Activated CD4-positive, alpha-beta T cell treated with anti-CD3 and anti-CD28 coated beads, Interleukin-2, amount 10 ng/mL, durations not matched to agents 24 days and 14 days (primary cell): Measurements from ENCODE around the gene SGSM2. TPM values are rescaled to one million over a fixed set of nuclear protein-coding genes. Genes with fewer than 3 reads are reported as not detected.

Source experiments
- DNase-seq: peaks from one replicate; pipeline ENCODE4 v3.0.0; 2022
- H3K27ac Mint-ChIP-seq: one replicate; pipeline ENCODE4 v1.8.0; 2022; ENCODE audit warnings: mild to moderate bottlenecking, mixed read lengths
- H3K27me3 Mint-ChIP-seq: one replicate; pipeline ENCODE4 v1.8.0; 2022; ENCODE audit warnings: mixed read lengths
- H3K36me3 Mint-ChIP-seq: one replicate; pipeline ENCODE4 v1.8.0; 2022; ENCODE audit warnings: low read depth, mild to moderate bottlenecking, mixed read lengths
- H3K4me1 Mint-ChIP-seq: one replicate; pipeline ENCODE4 v1.8.0; 2021; ENCODE audit warnings: mixed read lengths
- H3K4me3 Mint-ChIP-seq: one replicate; pipeline ENCODE4 v1.8.0; 2022; ENCODE audit warnings: mild to moderate bottlenecking, moderate library complexity, mixed read lengths
- H3K9me3 Mint-ChIP-seq: one replicate; pipeline ENCODE4 v1.8.0; 2021; ENCODE audit warnings: mixed read lengths
- intact Hi-C: fragments of 100-400 bp; cut with micrococcal nuclease; formaldehyde crosslinking; loops from one replicate; pipeline ENCODE4 v1.15.1; 2023
- total RNA-seq: library from RNA; stranded (reverse); gene quantifications from 2 replicates; pipeline ENCODE4 v1.2.3, GENCODE V29; 2022

The SGSM2 gene
- total RNA-seq, 1 donor from 2014 or later, result 49.7 TPM

- peak overlapping the region; percentile 48 for H3K27ac Mint-ChIP-seq
- peaks cover 33% of the 10 kb centered on the region for H3K4me1 Mint-ChIP-seq
- H3K4me3 Mint-ChIP-seq, result peak overlapping the region; percentile 49
- no peak for DNase-seq
- intact Hi-C loops, result loop anchor here (10.0 kb wide), 1 partner anchor 676 kb away; the partner anchor contains the start of gene TLCD2
- H3K27me3 Mint-ChIP-seq, result no peaks in the 10 kb centered on the region
- no peaks in the 10 kb centered on the region for H3K9me3 Mint-ChIP-seq
- H3K36me3 Mint-ChIP-seq, result peaks cover 28% of the 10 kb centered on the region
These were observed 53.0 kb downstream of the SGSM2 start for GRCh38 chr17:2390199-2390836.

GRCh38 chr17:2391597-2392251, 54.4 kb downstream of the SGSM2 start:
- Mint-ChIP-seq H3K9me3 (no peaks in the 10 kb centered on the region), H3K36me3 (peaks cover 25% of the 10 kb centered on the region), H3K4me1 (peaks cover 39% of the 10 kb centered on the region), H3K4me3 (peak overlapping the region; percentile 91), H3K27ac (peak overlapping the region; percentile 93), H3K27me3 (no peaks in the 10 kb centered on the region)
- intact Hi-C loops, result loop anchor here (1.0 to 10.0 kb wide), 4 partner anchors 9 to 677 kb away; partner anchors contain the start of genes HIC1, SGSM2, TLCD2 and TSR1
- no peak for DNase-seq

- H3K9me3 Mint-ChIP-seq, result no peaks in the 10 kb centered on the region
- peaks cover 21% of the 10 kb centered on the region for H3K36me3 Mint-ChIP-seq
- DNase-seq, result peak; percentile 100
- H3K4me3 Mint-ChIP-seq, result peak overlapping the region; percentile 91
- peak overlapping the region; percentile 93 for H3K27ac Mint-ChIP-seq
- peaks cover 44% of the 10 kb centered on the region for H3K4me1 Mint-ChIP-seq
- no peaks in the 10 kb centered on the region for H3K27me3 Mint-ChIP-seq
- intact Hi-C loops, result loop anchor here (1.0 to 10.0 kb wide), 4 partner anchors 10 to 678 kb away; partner anchors contain the start of genes HIC1, SGSM2, TLCD2 and TSR1
These were observed 55.2 kb downstream of the SGSM2 start for GRCh38 chr17:2392252-2393173.

- H3K4me1 Mint-ChIP-seq, result peaks cover 49% of the 10 kb centered on the region
- H3K27me3 Mint-ChIP-seq, result no peaks in the 10 kb centered on the region
- peak overlapping the region; percentile 97 for H3K27ac Mint-ChIP-seq
These were observed 56.1 kb downstream of the SGSM2 start for GRCh38 chr17:2393174-2393953.

GRCh38 chr17:2393954-2394749, 56.9 kb downstream of the SGSM2 start:
- H3K36me3 Mint-ChIP-seq, result peaks cover 18% of the 10 kb centered on the region
- no peak for DNase-seq
- H3K4me1 Mint-ChIP-seq, result peaks cover 47% of the 10 kb centered on the region
- H3K27ac Mint-ChIP-seq, result peak overlapping the region; percentile 92
- H3K9me3 Mint-ChIP-seq, result no peaks in the 10 kb centered on the region
- intact Hi-C loops, result loop anchor here (2.0 to 10.0 kb wide), 3 partner anchors 57 to 679 kb away; partner anchors contain the start of genes HIC1, SGSM2, TLCD2 and TSR1
- H3K4me3 Mint-ChIP-seq, result peak overlapping the region; percentile 87
- H3K27me3 Mint-ChIP-seq, result no peaks in the 10 kb centered on the region

More at GRCh38 chr17:2393174-2393953, 56.1 kb downstream of the SGSM2 start:
- Mint-ChIP-seq H3K36me3 (peaks cover 19% of the 10 kb centered on the region), H3K4me3 (peak overlapping the region; percentile 87), H3K9me3 (no peaks in the 10 kb centered on the region)
- peak; percentile 97 for DNase-seq
- intact Hi-C loops, result loop anchor here (2.0 to 10.0 kb wide), 3 partner anchors 57 to 679 kb away; partner anchors contain the start of genes HIC1, SGSM2, TLCD2 and TSR1

GRCh38 chr17:2394775-2395201, 57.5 kb downstream of the SGSM2 start:
- intact Hi-C loops, result loop anchor here (10.0 kb wide), 1 partner anchor 680 kb away; the partner anchor contains the start of gene TLCD2
- no peaks in the 10 kb centered on the region for H3K27me3 Mint-ChIP-seq
- no peak for DNase-seq
- H3K4me3 Mint-ChIP-seq, result peak overlapping the region; percentile 87
- peak overlapping the region; percentile 37 for H3K27ac Mint-ChIP-seq
- peaks cover 46% of the 10 kb centered on the region for H3K4me1 Mint-ChIP-seq
- H3K36me3 Mint-ChIP-seq, result peaks cover 16% of the 10 kb centered on the region
- H3K9me3 Mint-ChIP-seq, result no peaks in the 10 kb centered on the region

GRCh38 chr17:2395258-2396181, 58.2 kb downstream of the SGSM2 start:
- peak overlapping the region; percentile 99 for H3K4me3 Mint-ChIP-seq
- no peaks in the 10 kb centered on the region for H3K27me3 Mint-ChIP-seq
- peak overlapping the region; percentile 90 for H3K27ac Mint-ChIP-seq
- DNase-seq, result no peak
- peaks cover 18% of the 10 kb centered on the region for H3K36me3 Mint-ChIP-seq
- peaks cover 46% of the 10 kb centered on the region for H3K4me1 Mint-ChIP-seq
- intact Hi-C loops, result loop anchor here (10.0 kb wide), 1 partner anchor 681 kb away; the partner anchor contains the start of gene TLCD2
- no peaks in the 10 kb centered on the region for H3K9me3 Mint-ChIP-seq

- DNase-seq, result no peak
- peaks cover 42% of the 10 kb centered on the region for H3K4me1 Mint-ChIP-seq
These were observed 58.9 kb downstream of the SGSM2 start for GRCh38 chr17:2396192-2396567.

GRCh38 chr17:2396568-2397246, 59.4 kb downstream of the SGSM2 start:
- Mint-ChIP-seq H3K36me3 (peaks cover 12% of the 10 kb centered on the region), H3K4me3 (peak overlapping the region; percentile 99), H3K9me3 (no peaks in the 10 kb centered on the region), H3K27ac (peak overlapping the region; percentile 80), H3K4me1 (peaks cover 41% of the 10 kb centered on the region), H3K27me3 (no peaks in the 10 kb centered on the region)
- DNase-seq, result peak; percentile 92
- intact Hi-C loops, result loop anchor here (10.0 kb wide), 1 partner anchor 682 kb away; the partner anchor contains the start of gene TLCD2

More at GRCh38 chr17:2396192-2396567, 58.9 kb downstream of the SGSM2 start:
- no peaks in the 10 kb centered on the region for H3K9me3 Mint-ChIP-seq
- H3K4me3 Mint-ChIP-seq, result peak overlapping the region; percentile 99
- peak overlapping the region; percentile 90 for H3K27ac Mint-ChIP-seq
- peaks cover 16% of the 10 kb centered on the region for H3K36me3 Mint-ChIP-seq
- H3K27me3 Mint-ChIP-seq, result no peaks in the 10 kb centered on the region
- intact Hi-C loops, result loop anchor here (10.0 kb wide), 1 partner anchor 681 kb away; the partner anchor contains the start of gene TLCD2

GRCh38 chr17:2397247-2398171, 60.2 kb downstream of the SGSM2 start:
- DNase-seq, result no peak
- intact Hi-C loops, result loop anchor here (10.0 kb wide), 1 partner anchor 683 kb away; the partner anchor contains the start of gene TLCD2
- H3K36me3 Mint-ChIP-seq, result peaks cover 8% of the 10 kb centered on the region
- H3K4me1 Mint-ChIP-seq, result peaks cover 39% of the 10 kb centered on the region
- H3K27me3 Mint-ChIP-seq, result no peaks in the 10 kb centered on the region
- peak overlapping the region; percentile 80 for H3K27ac Mint-ChIP-seq
- no peaks in the 10 kb centered on the region for H3K9me3 Mint-ChIP-seq
- peak overlapping the region; percentile 99 for H3K4me3 Mint-ChIP-seq
